H1 (cell line): Measurements from ENCODE around the gene BABAM2. TPM values are rescaled to one million over a fixed set of nuclear protein-coding genes. Genes with fewer than 3 reads are reported as not detected.

ENCODE experiments used
- CTCF ChIA-PET: fragments of 300-600 bp; sonication (Branson Sonifier 250); formaldehyde crosslinking; loops from one replicate; lab custom pipeline; 2021; ENCODE audit not compliant: partially characterized antibody; lab: Charles Lee
- POLR2A ChIA-PET: fragments of 300-600 bp; sonication (Branson Sonifier 250); formaldehyde crosslinking; loops from one replicate; lab custom pipeline; 2021; ENCODE audit warnings: inconsistent platforms; ENCODE audit not compliant: partially characterized antibody; lab: Charles Lee
- DNase-seq, 2 experiments: peaks; one replicate each; pipeline versions ENCODE4 v3.0.0 to v3.0.0-alpha.2; 2010 to 2022; ENCODE audit warnings: low spot score in 2 of 2, low read depth in 1 of 2, mixed read lengths in 1 of 2
- FAIRE-seq: peaks from 2 replicates; lab custom pipeline; 2011; peaks lifted over from hg19 to GRCh38; lab: Jason Lieb, UNC
- H2AFZ ChIP-seq: 2 replicates; pipeline ENCODE4 v1.8.1; 2012; ENCODE audit warnings: low read length, inconsistent platforms
- H2AK5ac ChIP-seq: 2 replicates; pipeline ENCODE4 v1.6.1; 2013; ENCODE audit warnings: low read depth, low read length
- H2BK120ac ChIP-seq: replicated peaks from 2 replicates; pipeline ENCODE3; 2013; ENCODE audit warnings: low read depth, low read length, inconsistent platforms
- H2BK12ac ChIP-seq: 2 replicates; pipeline ENCODE4 v1.6.1; 2013; ENCODE audit warnings: low read depth, low read length
- H2BK15ac ChIP-seq: 2 replicates; pipeline ENCODE4 v1.6.1; 2013; ENCODE audit warnings: low read length
- H2BK20ac ChIP-seq: 2 replicates; pipeline ENCODE4 v1.6.1; 2013; ENCODE audit warnings: low read length
- H2BK5ac ChIP-seq: 2 replicates; pipeline ENCODE4 v1.6.1; 2013; ENCODE audit warnings: low read depth, low read length
- H3K14ac ChIP-seq: 2 replicates; pipeline ENCODE4 v1.6.1; 2013; ENCODE audit warnings: inconsistent platforms; ENCODE audit not compliant: insufficient read length
- H3K18ac ChIP-seq: 2 replicates; pipeline ENCODE4 v1.6.1; 2013; ENCODE audit warnings: low read length; ENCODE audit errors: extremely low read depth
- H3K23ac ChIP-seq: 2 replicates; pipeline ENCODE4 v1.6.1; 2013; ENCODE audit warnings: inconsistent platforms; ENCODE audit not compliant: insufficient read length
- H3K23me2 ChIP-seq: 2 replicates; pipeline ENCODE4 v1.6.1; 2013; ENCODE audit warnings: low read depth, low read length
- H3K27ac ChIP-seq: 2 replicates; pipeline ENCODE4 v1.6.1; 2011; ENCODE audit warnings: low read depth, low read length, inconsistent platforms
- H3K27me3 ChIP-seq, 4 experiments: replicated peaks in 1 of 4; 1 replicate in 1 of 4; 2 replicates in 3 of 4; pipeline versions ENCODE4 v1.6.1 to v1.8.1; 2011 to 2013; ENCODE audit warnings: low read length in 3 of 4, mild to moderate bottlenecking in 3 of 4, inconsistent platforms in 2 of 4, mixed read lengths in 2 of 4, moderate library complexity in 1 of 4; ENCODE audit not compliant: control insufficient read depth in 3 of 4, insufficient read depth in 3 of 4; ENCODE audit errors: extremely low read depth in 1 of 4
- H3K36me3 ChIP-seq, 4 experiments: 2 replicates each; pipeline versions ENCODE4 v1.6.1 to v1.8.1; 2011 to 2013; ENCODE audit warnings: mild to moderate bottlenecking in 4 of 4, low read length in 3 of 4, moderate library complexity in 2 of 4, control low read depth in 1 of 4, inconsistent platforms in 1 of 4; ENCODE audit not compliant: insufficient read depth in 4 of 4, control insufficient read depth in 2 of 4
- H3K4ac ChIP-seq: replicated peaks from 2 replicates; pipeline ENCODE3; 2013; ENCODE audit warnings: low read length, low read depth, mixed read lengths, inconsistent platforms; ENCODE audit not compliant: insufficient read length
- H3K4me1 ChIP-seq, 4 experiments: replicated peaks in 1 of 4; 1 replicate in 1 of 4; 2 replicates in 3 of 4; pipeline versions ENCODE4 v1.6.1 to v1.8.1; 2011 to 2013; ENCODE audit warnings: low read length in 3 of 4, inconsistent platforms in 2 of 4, mixed read lengths in 1 of 4; ENCODE audit not compliant: insufficient read depth in 4 of 4, control insufficient read depth in 3 of 4
- H3K4me2 ChIP-seq, 2 experiments: 2 replicates each; pipeline versions ENCODE4 v1.6.1 to v1.8.1; 2011 to 2013; ENCODE audit warnings: low read depth in 2 of 2, low read length in 2 of 2, control low read depth in 1 of 2, inconsistent platforms in 1 of 2, mild to moderate bottlenecking in 1 of 2; ENCODE audit not compliant: insufficient read depth in 1 of 2
- H3K4me3 ChIP-seq, 4 experiments: fragments of 200-600, 300-600 bp in 1 of 4; sonication (generic), shearing (Covaris generic), sonication (Bioruptor Twin) in 1 of 4; 2 replicates each; pipeline versions ENCODE4 v1.5.1 to v1.8.1; 2011 to 2016; ENCODE audit warnings: low read length in 4 of 4, low read depth in 3 of 4, control low read depth in 2 of 4, inconsistent platforms in 2 of 4, mild to moderate bottlenecking in 2 of 4, mixed read lengths in 1 of 4, moderate library complexity in 1 of 4; ENCODE audit not compliant: insufficient read depth in 2 of 4; ENCODE audit errors: extremely low read depth in 1 of 4
- H3K56ac ChIP-seq: replicated peaks from 2 replicates; pipeline ENCODE3; 2013; ENCODE audit warnings: low read depth, mild to moderate bottlenecking, mixed read lengths, low read length, inconsistent platforms; ENCODE audit not compliant: insufficient read length
- H3K79me1 ChIP-seq: 2 replicates; pipeline ENCODE4 v1.6.1; 2013; ENCODE audit warnings: low read depth, low read length, control low read depth
- H3K79me2 ChIP-seq, 2 experiments: 2 replicates each; pipeline versions ENCODE4 v1.6.1 to v1.8.1; 2012 to 2013; ENCODE audit warnings: low read length in 2 of 2, mild to moderate bottlenecking in 2 of 2, inconsistent platforms in 1 of 2; ENCODE audit not compliant: insufficient read depth in 2 of 2, control insufficient read depth in 1 of 2
- H3K9ac ChIP-seq, 4 experiments: replicated peaks in 1 of 4; 1 replicate in 1 of 4; 2 replicates in 3 of 4; pipeline versions ENCODE4 v1.6.1 to v1.8.1; 2011 to 2013; ENCODE audit warnings: low read depth in 3 of 4, low read length in 3 of 4, control low read depth in 2 of 4, mild to moderate bottlenecking in 2 of 4, moderate library complexity in 2 of 4, inconsistent platforms in 1 of 4; ENCODE audit errors: extremely low read depth in 1 of 4
- H3K9me3 ChIP-seq, 2 experiments: 2 replicates each; pipeline versions ENCODE4 v1.6.1 to v1.8.1; 2012 to 2013; ENCODE audit warnings: mild to moderate bottlenecking in 2 of 2, moderate library complexity in 2 of 2, control low read depth in 1 of 2, inconsistent platforms in 1 of 2, low read depth in 1 of 2, low read length in 1 of 2, mixed read lengths in 1 of 2; ENCODE audit not compliant: insufficient read depth in 2 of 2
- H4K20me1 ChIP-seq, 2 experiments: replicated peaks in 1 of 2; 2 replicates each; pipeline versions ENCODE3 to v1.8.1; 2011 to 2013; ENCODE audit warnings: inconsistent platforms in 2 of 2, low read length in 2 of 2, mild to moderate bottlenecking in 1 of 2; ENCODE audit not compliant: insufficient read depth in 2 of 2, control insufficient read depth in 1 of 2
- H4K5ac ChIP-seq: 2 replicates; pipeline ENCODE4 v1.6.1; 2013; ENCODE audit warnings: low read length, low read depth, mixed read lengths, inconsistent platforms; ENCODE audit not compliant: insufficient read length
- H4K8ac ChIP-seq: 2 replicates; pipeline ENCODE4 v1.8.0; 2013; ENCODE audit warnings: mild to moderate bottlenecking, moderate library complexity, low read length, inconsistent platforms; ENCODE audit not compliant: insufficient read depth; ENCODE audit errors: extremely low read depth
- H4K91ac ChIP-seq: replicated peaks from 2 replicates; pipeline ENCODE3; 2013; ENCODE audit warnings: low read length, mixed read lengths, inconsistent platforms; ENCODE audit not compliant: insufficient read length
- GABPA ChIP-seq: IDR thresholded peaks from 2 replicates; pipeline ENCODE4 v1.6.1; 2011; ENCODE audit warnings: mild to moderate bottlenecking, low read length, moderate library complexity, borderline replicate concordance; ENCODE audit not compliant: insufficient read depth
- HDAC2 ChIP-seq, 2 experiments: fragments of 300-600 bp in 1 of 2; sonication (generic) in 1 of 2; IDR thresholded peaks; 2 replicates each; pipeline ENCODE4 v1.6.1; 2011 to 2012; ENCODE audit warnings: low read depth in 2 of 2, low read length in 2 of 2, mild to moderate bottlenecking in 2 of 2, moderate library complexity in 2 of 2, borderline replicate concordance in 1 of 2, inconsistent platforms in 1 of 2
- POLR2A ChIP-seq, 2 experiments: IDR thresholded peaks; 1 replicate in 1 of 2; 2 replicates in 1 of 2; pipeline ENCODE4 v1.6.1; 2011; ENCODE audit warnings: low read depth in 2 of 2, low read length in 2 of 2, mild to moderate bottlenecking in 2 of 2; ENCODE audit errors: control extremely low read depth in 1 of 2
- POLR2AphosphoS5 ChIP-seq: IDR thresholded peaks from 2 replicates; pipeline ENCODE4 v1.6.1; 2011; ENCODE audit warnings: low read depth, low read length
- RAD21 ChIP-seq, 2 experiments: IDR thresholded peaks in 1 of 2; conservative IDR thresholded peaks in 1 of 2; 2 replicates each; pipeline ENCODE4 v1.6.1; 2011; ENCODE audit warnings: low read depth in 2 of 2, low read length in 2 of 2, improper control_type of control experiment in 1 of 2, inconsistent platforms in 1 of 2, mild to moderate bottlenecking in 1 of 2, moderate library complexity in 1 of 2
- SAP30 ChIP-seq: fragments of 300-600 bp; sonication (generic); IDR thresholded peaks from 2 replicates; pipeline ENCODE4 v1.7.1; 2012; ENCODE audit warnings: low read length, moderate library complexity, mild to moderate bottlenecking, inconsistent platforms; ENCODE audit not compliant: insufficient read depth, insufficient replicate concordance
- SIX5 ChIP-seq: IDR thresholded peaks from 2 replicates; pipeline ENCODE4 v1.6.1; 2011; ENCODE audit warnings: mild to moderate bottlenecking, low read depth, low read length
- TEAD4 ChIP-seq: IDR thresholded peaks from 2 replicates; pipeline ENCODE4 v1.6.1; 2012; ENCODE audit warnings: low read depth, low read length, inconsistent platforms, mixed read lengths
- YY1 ChIP-seq: IDR thresholded peaks from 2 replicates; pipeline ENCODE4 v1.6.1; 2011; ENCODE audit warnings: low read depth, mild to moderate bottlenecking, low read length
- WGBS, 2 experiments: shearing (Covaris generic) in 1 of 2; methylation state at CpG; one replicate each; pipeline versions ENCODE4 v1.1.6 to v1.1.7; 2013 to 2015; ENCODE audit warnings: low lambda C conversion rate in 2 of 2, mixed read lengths in 2 of 2, inconsistent platforms in 1 of 2, low coverage in 1 of 2, missing lambda C conversion rate in 1 of 2; ENCODE audit not compliant: insufficient replicate concordance in 2 of 2, insufficient coverage in 1 of 2, insufficient read length in 1 of 2; ENCODE audit errors: extremely low coverage in 1 of 2, missing lambda C conversion rate in 1 of 2; 5-methylcytosine and 5-hydroxymethylcytosine counted together
- polyA plus RNA-seq, 7 experiments: library from polyadenylated mRNA; depleted of rRNA in 3 of 7; stranded (reverse) in 5 of 7; unstranded in 2 of 7; fragments of >200 nt in 5 of 7; fragments of 200-250 nt in 2 of 7; gene quantifications; 1 replicate in 5 of 7; 2 replicates in 1 of 7; 4 replicates in 1 of 7; pipeline versions ENCODE4 v1.2.1 to v1.2.3, GENCODE V29; 2011 to 2013; ENCODE audit warnings: missing spikeins in 2 of 7, mixed read lengths in 2 of 7
- total RNA-seq: library from RNA; stranded (reverse); fragmentation: NEBNext Ultra II Directional; extraction: Animal tissue kit (Norgen Biotek cat#: 25700); gene quantifications from 2 replicates; pipeline ENCODE4 v1.2.1, GENCODE V29; 2021
- TF ChIP-seq, protein P1 (sequence below): IDR thresholded peaks from 2 replicates; pipeline ENCODE4 v1.6.1; 2012; ENCODE audit warnings: low read length, inconsistent platforms

The BABAM2 gene
- total and polyA plus RNA-seq, 2 of the 8 experiments (the other 6 are each of a cell fraction or from before 2014, with no cell fraction given): 15.8 to 20.9 TPM

DNA sequence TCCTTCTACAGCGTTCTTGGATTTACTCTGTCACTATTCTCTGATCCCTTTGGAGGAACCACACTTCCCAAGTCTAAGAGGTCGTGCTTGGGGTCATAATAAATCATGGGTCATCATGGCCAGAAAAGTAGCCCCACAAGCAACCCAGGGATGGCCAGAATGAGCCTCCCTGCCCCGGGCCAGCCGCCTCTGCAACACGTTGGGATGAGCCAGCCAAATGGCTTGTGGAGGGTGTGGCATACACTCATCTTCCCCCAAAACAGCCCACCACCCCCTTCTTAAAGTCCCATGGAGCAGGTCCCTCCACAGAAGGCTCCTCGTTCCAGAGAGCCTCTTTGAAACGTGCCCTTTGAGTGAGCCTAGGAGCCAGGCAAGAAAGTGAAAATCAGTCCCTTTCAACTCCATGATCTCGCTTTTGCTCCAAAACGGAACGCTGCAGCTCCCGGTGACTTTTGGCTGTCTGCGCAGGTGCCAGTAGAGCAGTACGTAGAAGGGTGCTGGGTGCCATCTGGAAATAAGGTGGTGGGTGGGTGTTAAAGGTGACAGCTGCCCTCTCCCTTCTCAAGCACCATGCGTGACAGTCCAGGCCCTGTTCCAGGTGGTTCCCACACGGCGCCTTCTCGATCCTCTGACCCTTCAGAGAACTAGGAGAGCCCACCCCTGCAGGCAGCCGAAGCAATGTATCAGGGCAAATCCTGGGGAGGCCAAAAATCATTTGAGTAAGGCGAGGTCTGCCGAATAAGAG is 453.6 kb downstream of the BABAM2 start:
- Histone ChIP-seq H3K23ac (no peak overlapping the region), H3K9ac (no peak overlapping the region), H2AFZ (no peak overlapping the region), H3K27ac (no peak overlapping the region), H2BK5ac (no peak overlapping the region), H3K23me2 (no peaks in the 10 kb centered on the region), H3K79me1 (no peaks in the 10 kb centered on the region), H2BK12ac (0 out of 2 replicates have a peak overlapping the region, but pooled peaks have one; percentile 23), H4K91ac (no peak overlapping the region), H3K56ac (peak overlapping the region; percentile 3), H2BK20ac (no peak overlapping the region), H3K27me3 (no peaks in the 10 kb centered on the region), H3K36me3 (no peaks in the 10 kb centered on the region), H3K14ac (no peak overlapping the region), H3K79me2 (no peaks in the 10 kb centered on the region), H2AK5ac (no peak overlapping the region), H3K4me1 (peaks cover 3 to 7% (median 5%) of the 10 kb centered on the region in 4 experiments; a peak in 6 of 7 replicates), H4K5ac (no peak overlapping the region), H4K20me1 (no peaks in the 10 kb centered on the region), H3K4me2 (no peak overlapping the region), H3K9me3 (no peaks in the 10 kb centered on the region), H2BK15ac (peak overlapping the region; percentile 46; the same call in 1 of the 2 replicates), H4K8ac (no peak overlapping the region), H3K4ac (no peak overlapping the region), H2BK120ac (no peak overlapping the region), H3K18ac (peak overlapping the region; percentile 78), H3K4me3 (no peak overlapping the region)
- FAIRE-seq: no peak
- CTCF ChIA-PET: no interaction called here
- POLR2A ChIA-PET: no interaction called here
- WGBS, 2 experiments: 87% methylated on average over 19 of the region's 20 CpGs; no CpG with 5 or more reads in 1 of the 2 experiments
- DNase-seq: no peak
- no peak for TF ChIP-seq HDAC2 (IDR thresholded peaks at IDR 0.05; ENCODE audit: borderline replicate concordance in 1 of 2, low read depth in 2 of 2, low read length in 2 of 2)
- no peak for TF ChIP-seq YY1
- no peak for TF ChIP-seq SIX5
- TF ChIP-seq, protein P1, sequence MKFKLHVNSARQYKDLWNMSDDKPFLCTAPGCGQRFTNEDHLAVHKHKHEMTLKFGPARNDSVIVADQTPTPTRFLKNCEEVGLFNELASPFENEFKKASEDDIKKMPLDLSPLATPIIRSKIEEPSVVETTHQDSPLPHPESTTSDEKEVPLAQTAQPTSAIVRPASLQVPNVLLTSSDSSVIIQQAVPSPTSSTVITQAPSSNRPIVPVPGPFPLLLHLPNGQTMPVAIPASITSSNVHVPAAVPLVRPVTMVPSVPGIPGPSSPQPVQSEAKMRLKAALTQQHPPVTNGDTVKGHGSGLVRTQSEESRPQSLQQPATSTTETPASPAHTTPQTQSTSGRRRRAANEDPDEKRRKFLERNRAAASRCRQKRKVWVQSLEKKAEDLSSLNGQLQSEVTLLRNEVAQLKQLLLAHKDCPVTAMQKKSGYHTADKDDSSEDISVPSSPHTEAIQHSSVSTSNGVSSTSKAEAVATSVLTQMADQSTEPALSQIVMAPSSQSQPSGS: no peak
- TF ChIP-seq POLR2A (IDR thresholded peaks at IDR 0.05; ENCODE audit: control extremely low read depth in 1 of 2, low read depth in 2 of 2, low read length in 2 of 2): no peak
- TF ChIP-seq POLR2AphosphoS5: no peak
- no peak for TF ChIP-seq SAP30
- no peak for TF ChIP-seq TEAD4
- TF ChIP-seq RAD21 (IDR thresholded peaks at IDR 0.05 in 1 of 2, conservative IDR thresholded peaks at IDR 0.05 in 1 of 2; ENCODE audit: low read depth in 2 of 2, low read length in 2 of 2): no peak
- TF ChIP-seq GABPA: no peak
